Mesendoderm (in vitro differentiated cells): ENCODE results near the gene NEK3.
"Not testable (repeated sequence)": the region's sequence is repeated elsewhere in the genome, so short reads cannot be mapped to it uniquely, and the experiment has no call there.

ENCODE experiments used
- DNase-seq: peaks from one replicate; pipeline ENCODE4 v3.0.0; 2013
- H2AK5ac ChIP-seq: 2 replicates; pipeline ENCODE4 v1.6.1; 2013; ENCODE audit warnings: low read length, inconsistent platforms
- H2BK120ac ChIP-seq: 2 replicates; pipeline ENCODE4 v1.6.1; 2013; ENCODE audit warnings: low read depth, mild to moderate bottlenecking, low read length, moderate library complexity, mixed read lengths
- H2BK15ac ChIP-seq: replicated peaks from 2 replicates; pipeline ENCODE4 v1.6.1; 2013; ENCODE audit warnings: low read depth, mild to moderate bottlenecking, moderate library complexity
- H2BK5ac ChIP-seq: 2 replicates; pipeline ENCODE4 v1.6.1; 2013; ENCODE audit warnings: low read length, inconsistent platforms
- H3K18ac ChIP-seq: 2 replicates; pipeline ENCODE4 v1.6.1; 2013; ENCODE audit warnings: mild to moderate bottlenecking, low read length, mixed read lengths
- H3K23ac ChIP-seq: one replicate; pipeline ENCODE4 v1.6.1; 2013; ENCODE audit warnings: low read length
- H3K27ac ChIP-seq: 2 replicates; pipeline ENCODE4 v1.5.1; 2013; ENCODE audit warnings: low read depth, mild to moderate bottlenecking, inconsistent platforms, low read length, moderate library complexity
- H3K27me3 ChIP-seq: 2 replicates; pipeline ENCODE4 v1.6.1; 2013; ENCODE audit warnings: low read length, control low read depth, mild to moderate bottlenecking, inconsistent platforms; ENCODE audit not compliant: insufficient read depth, poor library complexity
- H3K36me3 ChIP-seq: 2 replicates; pipeline ENCODE4 v1.6.1; 2013; ENCODE audit warnings: low read length, inconsistent platforms; ENCODE audit not compliant: control insufficient read depth, insufficient read depth
- H3K4ac ChIP-seq: one replicate; pipeline ENCODE4 v1.6.1; 2013; ENCODE audit warnings: low read depth, mild to moderate bottlenecking, low read length, moderate library complexity
- H3K4me1 ChIP-seq: 2 replicates; pipeline ENCODE4 v1.6.1; 2013; ENCODE audit warnings: low read depth, low read length, inconsistent platforms; ENCODE audit not compliant: control insufficient read depth
- H3K4me2 ChIP-seq: 2 replicates; pipeline ENCODE4 v1.6.1; 2013; ENCODE audit warnings: low read length
- H3K4me3 ChIP-seq: 2 replicates; pipeline ENCODE4 v1.5.1; 2013; ENCODE audit warnings: mild to moderate bottlenecking, low read length
- H3K56ac ChIP-seq: one replicate; pipeline ENCODE4 v1.6.1; 2013; ENCODE audit warnings: low read length
- H3K79me1 ChIP-seq: 2 replicates; pipeline ENCODE4 v1.6.1; 2013; ENCODE audit warnings: low read length, inconsistent platforms
- H3K79me2 ChIP-seq: 2 replicates; pipeline ENCODE4 v1.6.1; 2013; ENCODE audit warnings: mild to moderate bottlenecking, low read length; ENCODE audit not compliant: control insufficient read depth, insufficient read depth
- H3K9ac ChIP-seq: 2 replicates; pipeline ENCODE4 v1.6.1; 2013; ENCODE audit warnings: low read length, inconsistent platforms
- H4K5ac ChIP-seq: one replicate; pipeline ENCODE4 v1.6.1; 2013; ENCODE audit warnings: low read length
- H4K8ac ChIP-seq: one replicate; pipeline ENCODE4 v1.6.1; 2013; ENCODE audit warnings: low read depth, mild to moderate bottlenecking, control low read depth, low read length, moderate library complexity
- WGBS: extraction: QIAGEN DNeasy Blood & Tissue Kit; methylation state at CpG from one replicate; pipeline ENCODE4 v1.1.7; 2013; ENCODE audit warnings: low lambda C conversion rate, missing lambda C conversion rate; ENCODE audit not compliant: insufficient coverage; ENCODE audit errors: extremely low coverage; 5-methylcytosine and 5-hydroxymethylcytosine counted together

NEK3 gene

DNA sequence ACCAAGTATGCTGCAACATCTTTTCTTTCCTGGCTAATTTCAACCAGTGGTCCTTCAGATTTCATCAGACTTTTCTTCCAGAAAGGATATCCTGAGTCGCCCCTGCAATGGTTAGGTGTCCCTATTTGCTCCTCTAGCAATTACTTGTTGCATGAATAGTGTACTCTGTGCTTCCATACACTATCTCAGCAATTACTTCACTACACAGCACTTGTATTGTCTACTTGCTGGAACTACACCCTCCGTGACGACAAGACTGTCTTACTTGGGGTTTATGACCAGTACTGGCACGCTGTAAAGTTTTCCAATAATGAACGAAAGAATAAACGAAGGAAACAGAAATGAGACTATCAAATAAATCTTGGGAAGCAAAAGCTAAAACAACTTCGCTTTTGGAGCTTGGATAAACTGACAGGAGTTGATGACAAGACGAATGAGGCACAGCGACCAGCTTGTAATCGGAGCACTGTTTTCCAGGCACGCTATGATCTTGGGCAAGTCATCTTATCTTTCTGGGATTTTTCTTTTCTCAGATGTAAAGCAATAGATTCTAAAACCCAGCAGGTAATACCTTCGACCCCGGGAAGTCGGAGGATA, 34.3 kb upstream of the NEK3 start:
- Histone ChIP-seq H3K4me3 (peak overlapping the region; percentile 89), H3K4ac (peak overlapping the region; percentile 44), H3K18ac (peak overlapping the region; percentile 21), H3K4me2 (peak overlapping the region; percentile 36), H3K56ac (peak overlapping the region; percentile 97), H3K9ac (peak overlapping the region; percentile 89), H3K79me2 (peaks cover 15% of the 10 kb centered on the region)
- not testable (repeated sequence) for H3K27me3 ChIP-seq, H3K27ac ChIP-seq, H2BK15ac ChIP-seq, H4K8ac ChIP-seq, H3K36me3 ChIP-seq, H2BK120ac ChIP-seq, H2BK5ac ChIP-seq, H3K4me1 ChIP-seq, H3K79me1 ChIP-seq, H3K23ac ChIP-seq, H4K5ac ChIP-seq, DNase-seq, H2AK5ac ChIP-seq
- no CpG with 5 or more reads among the region's 14 CpGs for WGBS

GRCh38 chr13:52187424-52188187, 28.2 kb upstream of the NEK3 start:
- not testable (repeated sequence) for H4K5ac ChIP-seq, H3K23ac ChIP-seq, H2AK5ac ChIP-seq, H3K4me1 ChIP-seq, H3K36me3 ChIP-seq, H3K27ac ChIP-seq, H2BK15ac ChIP-seq, H3K9ac ChIP-seq, H3K4me2 ChIP-seq, H3K27me3 ChIP-seq, H3K56ac ChIP-seq, H3K79me1 ChIP-seq, H3K18ac ChIP-seq, H2BK120ac ChIP-seq, H4K8ac ChIP-seq, H3K4ac ChIP-seq, H3K79me2 ChIP-seq, H3K4me3 ChIP-seq, H2BK5ac ChIP-seq
- WGBS = no CpG with 5 or more reads among the region's 4 CpGs
- DNase-seq = peak; percentile 23

DNA sequence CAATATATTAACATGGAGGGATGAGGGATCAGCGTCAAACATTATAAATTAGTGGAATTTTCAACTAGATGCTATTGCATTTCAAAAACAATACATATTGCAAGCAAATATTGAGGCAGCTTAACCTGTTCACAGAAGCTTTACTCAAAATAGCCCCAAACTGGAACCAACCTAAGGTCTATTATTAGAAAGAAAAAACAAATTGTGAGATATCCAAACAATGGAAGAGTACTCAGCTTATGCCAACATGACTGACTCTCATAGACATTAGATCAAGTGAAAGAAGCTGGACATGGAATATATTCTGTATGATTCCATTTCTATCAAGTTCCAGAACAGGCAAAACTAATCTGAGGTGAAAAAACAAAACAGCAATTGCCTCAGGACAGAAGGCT, 27.6 kb upstream of the NEK3 start:
- H3K27ac ChIP-seq = no peak overlapping the region
- no peak overlapping the region for H3K4me3 ChIP-seq
- DNase-seq = no peak

GRCh38 chr13:52181316-52181954, 22.0 kb upstream of the NEK3 start:
- H3K27me3 ChIP-seq, H2BK15ac ChIP-seq, H3K36me3 ChIP-seq, H3K79me1 ChIP-seq, H3K79me2 ChIP-seq, H3K27ac ChIP-seq, H2BK5ac ChIP-seq, H3K18ac ChIP-seq, DNase-seq, H3K23ac ChIP-seq, H2BK120ac ChIP-seq, H3K4me2 ChIP-seq, H3K4me1 ChIP-seq, H3K56ac ChIP-seq, H3K4ac ChIP-seq, H4K8ac ChIP-seq, H2AK5ac ChIP-seq, H3K9ac ChIP-seq, H3K4me3 ChIP-seq, H4K5ac ChIP-seq: not testable (repeated sequence)
- no CpG with 5 or more reads among the region's 5 CpGs for WGBS

More for the DNA sequence above, 27.6 kb upstream of the NEK3 start:
- peaks cover 7% of the 10 kb centered on the region for H3K79me2 ChIP-seq
- no peak overlapping the region for H3K23ac ChIP-seq
- H3K18ac ChIP-seq = no peak overlapping the region
- H3K56ac ChIP-seq = no peak overlapping the region
- no peak overlapping the region for H4K5ac ChIP-seq
- no peak overlapping the region for H3K4ac ChIP-seq
- H2BK5ac ChIP-seq = no peak overlapping the region
- H3K9ac ChIP-seq = no peak overlapping the region
- no peaks in the 10 kb centered on the region for H3K27me3 ChIP-seq
- no peak overlapping the region for H2BK15ac ChIP-seq
- WGBS = no CpG with 5 or more reads among the region's 1 CpG
- no peak overlapping the region for H4K8ac ChIP-seq
- no peaks in the 10 kb centered on the region for H3K4me1 ChIP-seq
- no peak overlapping the region for H2AK5ac ChIP-seq
- H3K79me1 ChIP-seq = peaks cover 2% of the 10 kb centered on the region
- H3K4me2 ChIP-seq = no peak overlapping the region
- H2BK120ac ChIP-seq = no peak overlapping the region
- no peaks in the 10 kb centered on the region for H3K36me3 ChIP-seq

GRCh38 chr13:52179925-52180324, 20.5 kb upstream of the NEK3 start:
- Histone ChIP-seq H3K4ac (no peak overlapping the region), H3K4me1 (no peaks in the 10 kb centered on the region), H3K4me2 (no peak overlapping the region), H2BK5ac (no peak overlapping the region), H3K27me3 (no peaks in the 10 kb centered on the region), H2BK120ac (no peak overlapping the region), H3K4me3 (no peak overlapping the region), H4K5ac (no peak overlapping the region), H3K79me2 (no peaks in the 10 kb centered on the region), H3K56ac (no peak overlapping the region), H3K36me3 (peaks cover 3% of the 10 kb centered on the region), H2BK15ac (no peak overlapping the region), H3K27ac (no peak overlapping the region), H3K9ac (no peak overlapping the region), H3K18ac (no peak overlapping the region), H4K8ac (no peak overlapping the region), H3K79me1 (no peaks in the 10 kb centered on the region), H2AK5ac (no peak overlapping the region), H3K23ac (no peak overlapping the region)
- WGBS = no CpG with 5 or more reads among the region's 2 CpGs
- DNase-seq = no peak
